GM13977 (cell line): ENCODE measurements around the gene IMMP2L.

ENCODE experiments used
- DNase-seq: peaks from one replicate; pipeline ENCODE4 v3.0.0; 2012; ENCODE audit warnings: low spot score
- CTCF ChIP-seq: IDR thresholded peaks from 2 replicates; pipeline ENCODE4 v1.5.1; 2012; ENCODE audit warnings: mild to moderate bottlenecking, control low read depth; ENCODE audit not compliant: insufficient read depth; ENCODE audit errors: extremely low read depth, missing control alignments
- in situ Hi-C: fragments of 300-500 bp; cut with MboI; formaldehyde crosslinking; loops from one replicate; pipeline ENCODE4 v1.12.0; 2022; ENCODE audit warnings: low sequenced_read_pairs, low pct_unique_long_range_greater_than_20kb, mixed read lengths, inconsistent platforms; ENCODE audit not compliant: unreplicated experiment

The IMMP2L gene

GRCh38 chr7:110831419-110831818 lies 730.9 kb downstream of the IMMP2L start:
- in situ Hi-C loops = no loop called here
- DNase-seq = no peak
- no peak for TF ChIP-seq CTCF

GRCh38 chr7:110830778-110831177 lies 731.5 kb downstream of the IMMP2L start:
- in situ Hi-C loops = no loop called here
- no peak for TF ChIP-seq CTCF
- no peak for DNase-seq

DNA sequence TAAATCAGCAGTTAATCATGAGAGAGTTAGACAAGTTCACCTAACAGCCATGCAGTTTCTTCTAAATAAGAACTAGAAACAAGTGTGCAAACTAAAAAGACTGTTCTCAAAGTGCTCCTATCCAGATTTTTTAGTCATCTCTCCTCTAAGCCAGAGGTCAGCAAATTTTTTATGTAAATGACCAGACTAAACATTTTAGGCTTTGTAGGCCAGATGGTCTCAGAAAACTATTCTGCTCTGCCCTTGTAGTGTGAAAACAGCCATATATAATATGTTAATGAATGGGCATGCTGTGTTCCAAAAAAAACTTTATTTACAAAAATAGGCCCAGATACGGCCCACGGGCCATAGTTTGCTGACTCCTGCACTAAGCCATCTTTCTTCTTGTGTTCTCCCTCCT lies 734.4 kb downstream of the IMMP2L start:
- no peak for DNase-seq
- in situ Hi-C loops = no loop called here
- no peak for TF ChIP-seq CTCF

- no peak for DNase-seq
- TF ChIP-seq CTCF = no peak
- in situ Hi-C loops = no loop called here
Measured at GRCh38 chr7:110827287-110827855, 734.9 kb downstream of the IMMP2L start.

DNA sequence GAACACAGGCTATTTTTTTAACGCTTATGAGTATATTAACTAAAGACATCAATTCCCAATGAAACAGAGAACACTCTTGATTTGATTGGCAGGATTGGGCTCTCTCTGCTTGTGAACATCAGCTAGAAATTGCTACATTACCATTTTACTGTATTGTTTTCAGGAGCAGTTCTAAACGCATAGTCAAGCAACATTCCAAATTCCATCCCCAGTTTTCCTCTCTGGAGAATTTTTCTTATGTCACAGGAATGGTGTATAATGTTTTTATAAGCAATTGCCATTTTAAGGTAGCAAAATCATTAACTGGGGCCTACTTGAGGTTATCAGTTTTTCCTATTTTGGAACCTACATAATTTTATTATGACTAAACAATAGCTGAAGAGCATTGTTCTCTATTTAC lies 748.3 kb downstream of the IMMP2L start:
- no peak for DNase-seq
- TF ChIP-seq CTCF = no peak
- in situ Hi-C loops = no loop called here

DNA sequence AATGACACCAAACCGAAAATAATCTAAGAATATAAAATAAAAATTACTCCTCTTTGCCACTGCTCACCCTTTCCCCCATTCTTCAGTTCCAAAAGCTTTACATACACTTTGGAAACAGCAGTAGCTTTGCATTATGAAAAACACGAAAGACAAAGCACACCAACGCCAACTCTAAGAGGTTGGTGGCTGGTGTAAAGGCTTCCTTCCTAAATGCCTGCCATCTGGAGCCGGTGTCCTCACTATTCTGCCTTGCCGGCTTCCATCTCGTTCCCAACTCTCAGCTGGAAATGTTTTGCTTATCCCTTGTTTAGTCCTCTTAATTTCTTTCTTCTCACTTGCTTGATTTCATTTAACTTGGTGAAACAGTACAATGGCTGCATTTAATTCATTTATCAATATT lies 752.5 kb downstream of the IMMP2L start:
- in situ Hi-C loops = no loop called here
- DNase-seq = no peak
- TF ChIP-seq CTCF = no peak

GRCh38 chr7:110808361-110808760 lies 753.9 kb downstream of the IMMP2L start:
- no peak for TF ChIP-seq CTCF
- no peak for DNase-seq
- in situ Hi-C loops = no loop called here
